Measurements from ENCODE around the gene NR2E1. TPM values are rescaled to one million over a fixed set of nuclear protein-coding genes. Genes with fewer than 3 reads are reported as not detected.

NR2E1 gene
- total RNA-seq, 1 donor = not detected

DNA sequence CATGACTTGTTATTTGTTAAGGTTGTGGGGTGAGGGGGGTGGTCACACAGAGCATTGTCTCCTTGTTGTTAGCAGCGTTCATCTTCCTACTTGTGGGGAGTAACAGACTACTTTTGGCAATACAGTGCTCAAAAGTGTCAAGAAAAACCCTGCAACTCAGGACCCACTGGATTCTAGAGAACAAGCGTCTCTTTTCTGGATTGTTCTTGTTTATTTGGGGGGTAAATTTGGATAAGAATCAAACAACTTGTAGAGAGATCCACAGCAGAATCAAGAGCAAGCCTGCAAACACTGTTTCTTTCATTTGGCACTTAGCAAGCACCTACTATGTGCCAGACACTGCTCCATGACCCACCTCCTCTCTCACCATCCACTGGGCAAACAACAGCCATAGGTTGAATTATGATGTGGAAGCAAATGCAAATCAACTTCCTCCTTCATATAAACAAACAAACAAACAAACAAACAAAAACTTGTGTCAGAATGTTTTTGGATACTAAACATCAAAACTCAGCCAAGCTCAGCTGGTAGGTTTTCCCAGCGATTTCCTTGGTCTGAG lies 4.0 kb upstream of the NR2E1 start:
- no peak for TF ChIP-seq CTCF (IDR thresholded peaks at IDR 0.05; ENCODE audit: insufficient read depth, low read depth, low read length)
- no peak for DNase-seq (ENCODE audit: low read depth)
- H3K4me3 ChIP-seq (ENCODE audit: low read depth, low read length) = no peak overlapping the region

- no peak for DNase-seq (ENCODE audit: low read depth)
- H3K4me3 ChIP-seq (ENCODE audit: low read depth, low read length) = no peak overlapping the region
- no peak for TF ChIP-seq CTCF (IDR thresholded peaks at IDR 0.05; ENCODE audit: insufficient read depth, low read depth, low read length)
Measured at GRCh38 chr6:108163267-108163643, 2.6 kb upstream of the NR2E1 start.

GRCh38 chr6:108163644-108164542 lies 1.9 kb upstream of the NR2E1 start:
- H3K4me3 ChIP-seq (ENCODE audit: low read depth, low read length) = no peak overlapping the region
- DNase-seq (ENCODE audit: low read depth) = no peak
- TF ChIP-seq CTCF (IDR thresholded peaks at IDR 0.05; ENCODE audit: insufficient read depth, low read depth, low read length) = no peak

DNA sequence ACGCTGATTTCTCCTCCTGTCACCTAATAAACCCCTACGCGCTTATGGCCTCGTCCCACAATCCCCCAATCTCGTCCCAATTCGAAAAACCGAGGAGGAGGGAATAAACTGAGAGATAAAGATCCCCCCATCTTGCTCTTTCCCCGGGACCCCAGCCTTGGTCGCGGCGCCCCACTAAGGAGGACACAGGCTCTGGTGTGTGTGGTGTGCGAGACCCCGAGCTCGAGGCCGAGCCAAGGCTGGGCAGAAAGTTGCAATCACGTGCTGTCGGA lies 1.3 kb upstream of the NR2E1 start:
- TF ChIP-seq CTCF (IDR thresholded peaks at IDR 0.05; ENCODE audit: insufficient read depth, low read depth, low read length) = no peak
- no peak for DNase-seq (ENCODE audit: low read depth)
- H3K4me3 ChIP-seq (ENCODE audit: low read depth, low read length) = no peak overlapping the region

- no peak for DNase-seq (ENCODE audit: low read depth)
- no peak for TF ChIP-seq CTCF (IDR thresholded peaks at IDR 0.05; ENCODE audit: insufficient read depth, low read depth, low read length)
- H3K4me3 ChIP-seq (ENCODE audit: low read depth, low read length) = no peak overlapping the region
Measured at GRCh38 chr6:108164815-108165706, 761 bp upstream of the NR2E1 start.

DNA sequence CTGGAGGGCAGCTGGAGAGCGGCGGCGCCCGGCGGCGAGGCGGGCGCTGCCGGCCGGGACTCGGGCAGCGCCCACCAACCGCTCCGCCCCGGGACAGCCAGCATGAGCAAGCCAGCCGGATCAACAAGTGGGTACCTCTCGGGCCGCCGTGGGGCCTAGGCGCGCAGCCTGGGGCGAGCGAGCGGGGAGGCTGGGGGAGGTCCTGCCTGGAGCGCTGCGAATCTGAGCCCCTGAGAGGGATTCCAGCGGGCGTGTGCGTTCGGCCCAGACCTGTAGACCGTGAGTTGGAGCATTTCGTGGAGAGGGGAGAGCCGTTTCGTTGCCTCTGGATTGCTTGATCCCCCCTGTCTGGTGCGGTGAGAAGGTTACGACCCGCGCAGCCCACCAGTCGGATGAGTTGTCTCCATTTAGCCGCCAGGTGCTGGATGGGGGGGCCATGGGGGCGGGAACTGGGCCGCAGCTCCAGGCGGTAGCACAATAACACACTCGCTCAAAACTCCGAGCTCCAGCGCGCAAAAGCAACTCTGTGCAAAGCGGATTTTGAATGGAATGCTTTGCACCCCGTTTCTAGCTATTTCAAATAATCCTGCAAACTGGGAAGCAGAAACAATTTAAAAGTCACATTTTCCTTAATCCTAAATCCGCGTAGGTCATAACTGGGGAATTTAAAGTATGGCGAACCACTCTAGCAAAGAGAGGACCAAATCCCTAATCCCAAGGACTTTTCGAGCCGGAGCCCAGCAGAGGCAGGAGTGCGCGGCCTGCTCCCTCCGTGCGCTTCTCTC lies 1.0 kb downstream of the NR2E1 start:
- no peak overlapping the region for H3K4me3 ChIP-seq (ENCODE audit: low read depth, low read length)
- DNase-seq (ENCODE audit: low read depth) = no peak
- no peak for TF ChIP-seq CTCF (IDR thresholded peaks at IDR 0.05; ENCODE audit: insufficient read depth, low read depth, low read length)
